WTC11 (cell line): Measurements from ENCODE around the gene ISY1. TPM values are rescaled to one million over a fixed set of nuclear protein-coding genes. Genes with fewer than 3 reads are reported as not detected.
A peak's percentile ranks its signal among the peaks of the same experiment; 100 is the strongest.
"Not testable (repeated sequence)": the region's sequence is repeated elsewhere in the genome, so short reads cannot be mapped to it uniquely, and the experiment has no call there.

Experiments used
- ATAC-seq: fragments of 200-7000 bp; cut with Tn5 transposase; 2 replicates; pipeline ENCODE4 v1.10.0; 2021; ENCODE audit warnings: mild to moderate bottlenecking, moderate library complexity
- CTCF ChIA-PET: fragments of 300-600 bp; sonication (Branson Sonifier 250); formaldehyde crosslinking; loops from one replicate; lab custom pipeline; 2021; ENCODE audit warnings: antibody characterized with exemption; lab: Charles Lee
- POLR2A ChIA-PET: fragments of 350-600 bp; sonication (Branson Sonifier 250); formaldehyde crosslinking; loops from one replicate; lab custom pipeline; 2021; ENCODE audit warnings: antibody characterized with exemption; lab: Charles Lee
- DNase-seq: peaks from one replicate; pipeline ENCODE4 v3.0.0; 2021; ENCODE audit warnings: low spot score
- H3K27ac Mint-ChIP-seq: 2 replicates; pipeline ENCODE4 v1.8.0; 2021; ENCODE audit warnings: mixed read lengths
- H3K27me3 Mint-ChIP-seq: 2 replicates; pipeline ENCODE4 v1.8.0; 2021; ENCODE audit warnings: low read depth, mild to moderate bottlenecking, moderate library complexity, mixed read lengths
- H3K36me3 Mint-ChIP-seq: 2 replicates; pipeline ENCODE4 v1.8.0; 2021; ENCODE audit warnings: mixed read lengths
- H3K4me1 Mint-ChIP-seq: 2 replicates; pipeline ENCODE4 v1.8.0; 2022; ENCODE audit warnings: mixed read lengths
- H3K4me3 Mint-ChIP-seq: 2 replicates; pipeline ENCODE4 v1.8.0; 2021; ENCODE audit warnings: mild to moderate bottlenecking, moderate library complexity, mixed read lengths
- H3K9me3 Mint-ChIP-seq: 2 replicates; pipeline ENCODE4 v1.8.0; 2021; ENCODE audit warnings: mixed read lengths
- ARID4B ChIP-seq: sonication (generic); formaldehyde crosslinking; IDR thresholded peaks from 2 replicates; pipeline ENCODE4 v1.8.0; 2023; ENCODE audit warnings: missing genetic modification reagents, mild to moderate bottlenecking, borderline replicate concordance
- CREM ChIP-seq: sonication (generic); formaldehyde crosslinking; IDR thresholded peaks from 2 replicates; pipeline ENCODE4 v1.8.1; 2022; ENCODE audit warnings: mild to moderate bottlenecking, missing genetic modification reagents, moderate library complexity
- E2F5 ChIP-seq: sonication (generic); formaldehyde crosslinking; IDR thresholded peaks from 2 replicates; pipeline ENCODE4 v1.8.1; 2022; ENCODE audit warnings: mild to moderate bottlenecking, moderate library complexity, missing genetic modification reagents
- ELF4 ChIP-seq: sonication (generic); formaldehyde crosslinking; IDR thresholded peaks from 2 replicates; pipeline ENCODE4 v1.8.1; 2022; ENCODE audit warnings: low read depth, mild to moderate bottlenecking, moderate library complexity, missing genetic modification reagents
- FOXP1 ChIP-seq: sonication (generic); formaldehyde crosslinking; IDR thresholded peaks from 2 replicates; pipeline ENCODE4 v1.8.0; 2022; ENCODE audit warnings: missing genetic modification reagents, mild to moderate bottlenecking, moderate library complexity, borderline replicate concordance
- JUN ChIP-seq: sonication (generic); formaldehyde crosslinking; IDR thresholded peaks from 2 replicates; pipeline ENCODE4 v1.8.0; 2023; ENCODE audit warnings: mild to moderate bottlenecking, missing genetic modification reagents
- KAT7 ChIP-seq: sonication (generic); formaldehyde crosslinking; IDR thresholded peaks from 2 replicates; pipeline ENCODE4 v1.8.1; 2023; ENCODE audit warnings: missing genetic modification reagents, mild to moderate bottlenecking, borderline replicate concordance
- MAX ChIP-seq: sonication (generic); formaldehyde crosslinking; IDR thresholded peaks from 2 replicates; pipeline ENCODE4 v1.8.0; 2022; ENCODE audit warnings: mild to moderate bottlenecking, missing genetic modification reagents
- MLX ChIP-seq: sonication (generic); formaldehyde crosslinking; IDR thresholded peaks from 2 replicates; pipeline ENCODE4 v1.8.1; 2023; ENCODE audit warnings: mild to moderate bottlenecking, missing genetic modification reagents, moderate library complexity
- MYBL2 ChIP-seq: sonication (generic); formaldehyde crosslinking; IDR thresholded peaks from 2 replicates; pipeline ENCODE4 v1.8.1; 2023; ENCODE audit warnings: mild to moderate bottlenecking, moderate library complexity, missing genetic modification reagents
- NR3C1 ChIP-seq: sonication (generic); formaldehyde crosslinking; conservative IDR thresholded peaks from 2 replicates; pipeline ENCODE4 v1.8.1; 2023; ENCODE audit warnings: low read depth, mild to moderate bottlenecking, missing genetic modification reagents
- PREB ChIP-seq: sonication (generic); formaldehyde crosslinking; IDR thresholded peaks from 2 replicates; pipeline ENCODE4 v1.8.1; 2022; ENCODE audit warnings: mild to moderate bottlenecking, missing genetic modification reagents, moderate library complexity, borderline replicate concordance
- STAT6 ChIP-seq: sonication (generic); formaldehyde crosslinking; conservative IDR thresholded peaks from 2 replicates; pipeline ENCODE4 v1.8.1; 2023; ENCODE audit warnings: mild to moderate bottlenecking, low read depth, missing genetic modification reagents, moderate library complexity
- TEAD4 ChIP-seq: sonication (generic); formaldehyde crosslinking; IDR thresholded peaks from 2 replicates; pipeline ENCODE4 v1.8.0; 2022; ENCODE audit warnings: mild to moderate bottlenecking, missing genetic modification reagents
- ZBTB21 ChIP-seq: sonication (generic); formaldehyde crosslinking; IDR thresholded peaks from 2 replicates; pipeline ENCODE4 v1.8.1; 2023; ENCODE audit warnings: mild to moderate bottlenecking, missing genetic modification reagents, borderline replicate concordance
- ZMAT4 ChIP-seq: fragments of 250-450 bp; sonication (Bioruptor Pico); IDR thresholded peaks from 2 replicates; pipeline ENCODE4 v1.9.0; 2021; ENCODE audit warnings: mild to moderate bottlenecking
- ZNF121 ChIP-seq: sonication (generic); formaldehyde crosslinking; IDR thresholded peaks from 2 replicates; pipeline ENCODE4 v1.8.0; 2023; ENCODE audit warnings: missing genetic modification reagents
- ZNF317 ChIP-seq: sonication (generic); formaldehyde crosslinking; IDR thresholded peaks from 2 replicates; pipeline ENCODE4 v1.8.1; 2023; ENCODE audit warnings: low read depth, mild to moderate bottlenecking, moderate library complexity, missing genetic modification reagents, borderline replicate concordance
- ZNF416 ChIP-seq: fragments of 250-450 bp; sonication (Bioruptor Pico); IDR thresholded peaks from 2 replicates; pipeline ENCODE4 v1.9.0; 2021; ENCODE audit warnings: mild to moderate bottlenecking, inconsistent platforms
- ZNF423 ChIP-seq: fragments of 250-450 bp; sonication (Bioruptor Pico); IDR thresholded peaks from 2 replicates; pipeline ENCODE4 v2.1.2; 2022; ENCODE audit warnings: mild to moderate bottlenecking, moderate library complexity
- total RNA-seq: library from RNA; stranded (reverse); gene quantifications from 3 replicates; pipeline ENCODE4 v1.2.3, GENCODE V29; 2021

The ISY1 gene
- total RNA-seq, 1 experiment from 2014 or later = 25.0 TPM

GRCh38 chr3:129187857-129188256, 27.0 kb upstream of the ISY1 start (continued):
- no peak for TF ChIP-seq ARID4B (CRISPR knock-in tag)

- CTCF ChIA-PET = interaction anchor here (0.7 to 2.0 kb wide), 5 partner anchors 24 to 60 kb away, joined by 3 to 9 read pairs (median 4); no protein-coding TSS in a partner anchor
- Mint-ChIP-seq H3K27ac (no peak overlapping the region), H3K27me3 (no peaks in the 10 kb centered on the region), H3K36me3 (peaks cover 16% of the 10 kb centered on the region)
- TF ChIP-seq CREM (no peak), E2F5 (CRISPR knock-in tag) (no peak), ZNF423 (CRISPR knock-in tag) (no peak), KAT7 (CRISPR knock-in tag) (no peak), TEAD4 (no peak), ZNF317 (CRISPR knock-in tag) (no peak), MLX (no peak), FOXP1 (CRISPR knock-in tag) (no peak), PREB (CRISPR knock-in tag) (no peak), MYBL2 (CRISPR knock-in tag) (no peak), ZBTB21 (CRISPR knock-in tag) (no peak), ZMAT4 (no peak), ZNF121 (CRISPR knock-in tag) (no peak), JUN (CRISPR knock-in tag) (no peak), MAX (CRISPR knock-in tag) (no peak), ELF4 (CRISPR knock-in tag) (no peak), STAT6 (CRISPR knock-in tag) (no peak), ZNF416 (no peak), NR3C1 (CRISPR knock-in tag) (no peak)
- TF ChIP-seq, all 79 proteins: peak for 0
- ATAC-seq = no peak
- Mint-ChIP-seq H3K4me3 (no peak overlapping the region), H3K9me3 (no peaks in the 10 kb centered on the region), H3K4me1 (peaks cover 13% of the 10 kb centered on the region)
- DNase-seq = no peak
- POLR2A ChIA-PET = no interaction called here
Observed at GRCh38 chr3:129185783-129186182, 24.9 kb upstream of the ISY1 start.

- H3K27ac Mint-ChIP-seq, H3K27me3 Mint-ChIP-seq, ATAC-seq, DNase-seq, H3K9me3 Mint-ChIP-seq, POLR2A ChIA-PET: not testable (repeated sequence)
- Mint-ChIP-seq H3K4me3 (peak overlapping the region; percentile 89), H3K36me3 (peaks cover 23% of the 10 kb centered on the region), H3K4me1 (peaks cover 20% of the 10 kb centered on the region)
- CTCF ChIA-PET = interaction anchor here (1.1 to 1.6 kb wide), 2 partner anchors 44 to 48 kb away, joined by 3 read pairs; no protein-coding TSS in a partner anchor
Observed at GRCh38 chr3:129184784-129185542, 24.1 kb upstream of the ISY1 start.
